HG03432 (cell line): Measurements from ENCODE around the gene LSM8.
A peak's percentile ranks its signal among the peaks of the same experiment; 100 is the strongest.
"Not testable (repeated sequence)": the region's sequence is repeated elsewhere in the genome, so short reads cannot be mapped to it uniquely, and the experiment has no call there.

Source experiments
- ATAC-seq: cut with Tn5 transposase; IDR thresholded peaks from one replicate; pipeline ENCODE4 v1.9.1; 2021; ENCODE audit warnings: mild to moderate bottlenecking, moderate library complexity; ENCODE audit not compliant: unreplicated experiment

LSM8 gene

GRCh38 chr7:118183786-118184564 lies at the start of gene LSM8:
LSM8 (plus strand) TSS chr7:118184164; CDS start chr7:118184224, 60 bp downstream.
- peak; percentile 99 for ATAC-seq

DNA sequence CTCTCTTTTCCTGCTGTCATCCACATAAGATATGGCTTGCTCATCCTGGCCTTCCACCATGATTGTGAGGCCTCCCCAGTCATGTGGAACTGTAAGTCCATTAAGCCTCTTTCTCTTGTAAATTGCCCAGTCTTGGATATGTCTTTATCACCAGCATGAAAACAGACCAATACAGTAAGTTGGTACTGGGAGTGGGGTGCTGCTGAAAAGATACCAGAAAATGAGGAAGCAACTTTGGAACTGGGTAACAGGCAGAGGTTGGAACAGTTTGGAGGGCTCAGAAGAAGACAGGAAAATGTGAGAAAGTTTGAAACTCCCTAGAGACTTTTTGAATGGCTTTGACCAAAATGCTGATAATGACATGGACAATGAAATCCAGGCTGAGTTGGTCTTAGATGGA lies 49.5 kb upstream of the LSM8 start:
- ATAC-seq, result not testable (repeated sequence)

DNA sequence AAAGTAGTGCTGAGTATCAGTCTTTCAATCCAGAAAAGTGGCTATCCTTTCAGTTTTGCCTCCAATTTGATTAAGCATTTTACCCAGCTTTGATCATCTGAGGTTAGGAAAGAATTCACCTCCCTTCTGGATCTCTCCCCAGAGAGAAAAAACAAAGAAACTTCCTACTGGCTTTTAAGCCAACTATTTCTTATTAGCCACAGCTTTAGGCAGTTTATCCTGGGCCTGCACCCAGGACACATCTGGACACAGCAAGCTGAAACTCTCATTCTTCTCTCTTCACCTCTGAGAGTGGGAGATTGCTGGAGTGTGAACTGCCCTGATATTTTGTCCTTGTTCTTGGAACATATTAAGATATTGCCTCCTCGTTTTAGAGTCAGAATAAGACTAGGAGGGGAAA lies 43.5 kb upstream of the LSM8 start:
- ATAC-seq, result no peak

DNA sequence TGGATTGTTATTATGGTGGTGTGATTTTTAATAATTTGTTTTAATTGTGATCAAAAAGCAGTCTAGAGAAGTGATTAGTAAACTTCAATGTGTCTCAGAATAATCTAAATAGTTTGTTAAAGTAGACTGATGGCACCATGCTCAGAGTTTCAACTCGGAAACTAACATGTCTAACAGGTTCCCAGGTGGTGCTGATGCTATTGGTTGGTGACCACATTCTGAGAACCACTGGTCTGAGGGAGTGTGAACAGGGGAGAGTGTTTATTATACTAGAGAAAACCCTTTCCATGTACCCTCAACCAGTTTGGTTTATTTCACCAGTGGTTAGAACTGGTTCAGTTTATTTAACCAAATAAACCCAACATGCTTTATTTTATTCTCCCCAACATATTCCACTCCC lies 42.0 kb upstream of the LSM8 start:
- ATAC-seq, result no peak

DNA sequence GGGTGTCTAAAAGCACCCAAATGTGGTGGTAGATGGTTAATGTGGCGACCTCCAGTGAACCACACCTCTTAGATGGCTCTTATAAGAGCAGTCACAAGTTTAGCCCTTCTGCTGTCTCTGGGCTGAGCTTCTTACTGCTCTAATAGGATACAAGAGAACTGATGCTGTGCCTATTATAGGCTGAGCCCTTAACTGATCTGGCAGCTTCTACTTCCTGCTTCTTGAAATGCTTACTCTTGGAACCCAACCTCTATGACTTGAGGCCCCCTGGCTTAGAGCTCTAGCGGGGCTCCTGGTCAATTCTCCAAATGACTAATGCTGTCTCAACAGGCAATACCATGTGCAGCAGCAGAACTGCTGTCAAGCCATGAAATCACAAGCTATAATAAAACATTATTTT lies 35.0 kb upstream of the LSM8 start:
- ATAC-seq, result peak; percentile 65

- no peak for ATAC-seq
Observed at GRCh38 chr7:118149394-118149793, 34.6 kb upstream of the LSM8 start.

GRCh38 chr7:118151671-118152070 lies 32.3 kb upstream of the LSM8 start:
- ATAC-seq, result no peak

DNA sequence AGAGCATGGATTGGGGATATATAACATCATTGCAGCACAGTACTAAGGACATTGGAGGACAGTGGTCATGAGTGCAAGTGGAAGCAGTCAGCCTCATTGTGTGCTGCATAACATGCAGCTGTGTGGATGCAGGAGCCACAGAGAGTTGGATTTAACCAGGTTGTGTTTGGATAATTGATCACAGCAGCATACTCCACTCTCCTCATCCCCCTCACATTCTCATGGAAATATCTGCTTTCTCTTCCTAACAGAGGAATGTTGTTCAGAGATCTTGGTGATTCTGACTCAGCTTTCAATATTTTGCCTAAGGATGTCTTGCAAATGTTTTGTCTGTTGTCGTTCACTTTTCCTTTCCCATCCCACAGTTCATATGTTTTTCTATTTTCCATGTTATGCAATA lies 31.8 kb upstream of the LSM8 start:
- no peak for ATAC-seq

DNA sequence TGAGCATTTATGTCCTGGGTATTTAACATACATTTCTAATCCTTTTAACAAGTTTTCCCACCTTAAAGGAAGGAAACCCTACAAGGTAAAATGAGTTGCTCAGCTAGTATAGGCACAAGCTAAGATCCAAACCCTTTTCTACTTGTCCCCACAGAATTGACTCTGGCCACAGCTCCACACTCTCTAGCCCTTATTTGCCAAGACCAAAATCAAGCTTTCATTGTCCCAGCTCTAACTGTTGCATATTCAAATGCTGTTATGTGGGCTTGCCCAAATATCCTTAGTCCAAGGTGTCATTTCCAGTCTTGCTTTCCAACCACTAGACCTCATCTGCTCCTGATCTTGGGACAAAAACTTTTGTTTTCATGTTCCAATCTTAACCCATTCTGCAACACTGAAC lies 31.3 kb upstream of the LSM8 start:
- no peak for ATAC-seq

- no peak for ATAC-seq
Observed at GRCh38 chr7:118153551-118154177, 30.3 kb upstream of the LSM8 start.

GRCh38 chr7:118158766-118159165 lies 25.2 kb upstream of the LSM8 start:
- no peak for ATAC-seq

GRCh38 chr7:118169146-118169545 lies 14.8 kb upstream of the LSM8 start:
- no peak for ATAC-seq

DNA sequence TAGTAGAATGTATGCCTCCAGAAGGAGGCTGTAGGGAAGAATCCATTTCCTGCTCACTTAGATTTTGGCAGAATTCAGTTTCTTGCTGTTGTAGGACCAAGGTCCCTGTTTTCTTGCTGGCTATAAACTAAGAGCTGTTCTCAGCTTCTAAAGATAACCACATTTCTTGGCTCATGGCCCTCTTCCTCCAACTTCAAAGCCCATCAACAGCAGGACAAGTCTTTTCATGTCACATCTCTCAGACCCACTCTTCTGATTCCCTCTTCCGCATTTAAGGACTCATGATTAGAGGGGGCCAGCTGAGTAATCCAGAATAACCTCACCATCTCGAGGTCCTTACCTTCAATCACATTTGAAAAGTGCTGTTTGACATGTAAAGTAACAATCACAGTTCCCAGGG lies 8.2 kb upstream of the LSM8 start:
- no peak for ATAC-seq

- ATAC-seq, result no peak
Observed at GRCh38 chr7:118179191-118179590, 4.8 kb upstream of the LSM8 start.

DNA sequence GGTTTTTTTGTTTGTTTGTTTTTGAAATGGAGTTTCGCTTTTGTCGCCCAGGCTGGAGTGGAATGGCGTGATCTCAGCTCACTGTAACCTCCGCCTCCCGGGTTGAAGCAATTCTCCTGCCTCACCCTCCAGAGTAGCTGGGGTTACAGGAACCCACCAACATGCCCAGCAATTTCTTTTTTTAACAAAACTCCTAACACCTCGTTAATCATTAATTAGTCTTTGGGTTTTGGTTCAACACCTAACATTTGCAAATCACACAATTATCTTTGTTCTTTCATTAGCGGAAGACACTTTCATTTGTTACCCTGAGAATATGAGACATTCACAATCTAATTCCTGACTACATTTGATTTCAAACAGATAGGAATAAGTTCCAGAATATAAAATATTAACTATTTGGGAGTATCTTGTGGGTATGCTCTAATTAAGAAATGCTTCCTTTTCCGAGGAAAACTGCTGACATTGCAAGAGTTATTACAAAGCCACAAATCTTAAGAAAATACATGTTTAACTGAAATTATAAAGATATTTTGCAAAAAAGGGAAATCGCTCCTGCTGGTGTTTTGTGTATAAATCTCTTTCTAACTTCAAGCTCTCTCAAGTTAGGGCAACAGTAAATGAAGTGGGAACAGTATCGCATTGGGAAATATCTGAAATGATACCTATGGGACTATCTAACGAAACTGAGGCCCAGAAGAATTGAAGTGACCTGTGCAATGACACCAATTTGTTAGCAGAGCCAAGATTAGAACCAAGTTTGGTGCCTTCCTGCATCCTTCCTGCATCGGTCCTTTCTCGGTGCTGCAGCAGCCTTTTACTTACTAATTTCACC lies 1.2 kb upstream of the LSM8 start:
- no peak for ATAC-seq

GRCh38 chr7:118183428-118183785 lies 557 bp upstream of the LSM8 start:
- peak; percentile 1 for ATAC-seq

DNA sequence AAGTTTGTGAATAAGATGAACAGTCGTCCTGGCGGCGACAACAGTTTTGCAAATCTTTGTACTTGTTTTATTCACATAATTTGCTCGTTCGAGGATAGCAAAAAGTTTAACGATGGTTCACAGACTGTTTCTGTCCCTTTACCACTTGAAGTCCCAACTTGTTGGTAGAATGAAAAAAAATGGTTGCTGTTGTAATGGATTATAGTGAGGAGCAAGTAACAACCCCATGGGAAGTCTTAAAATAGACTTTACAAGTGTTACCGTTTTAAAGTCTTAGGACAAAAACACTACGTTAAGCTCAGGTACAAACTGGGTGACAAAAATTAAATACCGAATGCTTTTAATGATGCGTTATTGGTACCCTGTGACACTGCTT lies 589 bp downstream of the LSM8 start:
- ATAC-seq, result no peak

DNA sequence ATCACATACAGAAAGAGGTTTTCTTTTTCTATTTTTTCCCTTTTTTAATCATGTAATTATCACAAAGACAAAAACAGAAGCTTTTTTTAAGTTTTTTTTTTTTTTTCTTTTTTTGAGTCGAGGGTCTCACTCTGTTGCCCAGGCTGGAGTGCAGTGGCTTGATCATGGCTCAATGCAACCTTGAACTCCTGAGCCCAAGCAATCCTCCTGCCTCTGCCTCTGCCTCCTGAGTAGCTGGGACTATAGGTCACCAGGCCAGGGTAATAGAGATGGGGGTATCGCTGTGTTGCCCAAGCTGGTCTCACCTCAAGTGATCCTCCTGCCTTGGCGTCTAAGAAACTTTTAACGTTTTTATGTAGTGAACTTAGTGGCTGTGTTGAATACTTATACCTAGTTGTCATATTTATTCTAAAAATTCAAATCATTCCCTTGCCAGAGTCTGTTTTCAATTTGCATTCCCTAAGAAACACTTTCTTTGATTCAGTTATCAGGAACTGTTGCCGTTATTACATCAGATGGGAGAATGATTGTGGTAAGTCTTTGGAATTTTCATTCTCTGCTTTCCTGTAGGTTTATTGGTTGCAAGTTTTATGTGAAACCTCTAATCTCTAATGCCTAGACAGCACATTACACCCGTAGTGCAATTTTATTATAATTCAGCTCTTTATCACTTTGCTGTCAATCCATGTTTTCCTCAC lies 1.3 kb downstream of the LSM8 start:
- no peak for ATAC-seq

DNA sequence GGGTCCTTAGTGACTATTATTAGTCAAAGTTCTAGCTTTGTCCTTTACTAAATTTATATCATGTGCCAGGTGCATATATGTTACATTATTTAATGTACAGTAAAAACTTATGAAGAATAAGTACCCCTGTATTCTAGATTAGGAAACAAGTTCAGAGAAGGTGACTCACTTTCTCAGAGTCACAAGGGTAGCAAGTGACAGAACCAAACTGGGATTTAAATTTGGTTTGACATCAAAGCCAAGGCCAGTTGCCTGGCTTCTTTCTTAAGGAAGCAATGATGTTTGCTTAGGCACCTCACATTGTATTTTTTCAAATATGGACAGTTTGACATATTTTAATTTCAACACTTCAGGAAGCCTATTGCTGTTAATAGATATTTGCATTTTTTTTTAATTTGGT lies 2.5 kb downstream of the LSM8 start:
- no peak for ATAC-seq

DNA sequence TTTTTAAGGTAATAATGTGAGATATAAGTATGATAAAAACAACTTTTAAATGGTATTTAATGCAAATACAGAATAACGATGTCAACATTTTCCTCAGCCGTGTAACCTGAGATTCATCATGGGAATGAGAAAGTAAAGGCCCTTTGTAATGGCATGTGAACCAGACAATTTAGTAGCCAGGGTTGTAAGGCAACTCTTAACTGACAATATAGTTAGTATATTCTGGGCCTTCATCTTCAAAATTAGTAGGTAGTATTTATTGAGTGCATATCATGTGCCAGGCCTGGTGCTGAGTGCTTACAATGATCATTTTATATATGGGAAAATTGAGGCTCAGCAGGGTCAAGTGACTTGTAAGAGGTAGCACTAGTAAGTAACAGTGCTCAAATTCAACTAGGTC lies 10.6 kb downstream of the LSM8 start:
- no peak for ATAC-seq

- peak; percentile 87 for ATAC-seq
Observed at GRCh38 chr7:118195837-118196474, 12.0 kb downstream of the LSM8 start.
